SK-N-SH treated with all-trans-retinoic acid at 6 μM for 48 hours (cell line): Measurements from ENCODE around the gene ZNF695.

Source experiments
- TOX ChIP-seq: fragments of 250-450 bp; sonication (Bioruptor Pico); IDR thresholded peaks from 2 replicates; pipeline ENCODE4 v1.8.0; 2021; ENCODE audit warnings: mild to moderate bottlenecking, moderate library complexity, borderline replicate concordance
- ZC3H10 ChIP-seq: fragments of 250-450 bp; sonication (Bioruptor Pico); IDR thresholded peaks from 2 replicates; pipeline ENCODE4 v1.5.1; 2021; ENCODE audit warnings: mild to moderate bottlenecking, moderate library complexity

GRCh38 chr1:246959944-246960693 lies 47.7 kb downstream of the ZNF695 start:
- TF ChIP-seq TOX (CRISPR knock-in tag) (no peak), ZC3H10 (CRISPR knock-in tag) (no peak)
